K562 (cell line): Measurements from ENCODE around the gene NIPAL4. TPM values are rescaled to one million over a fixed set of nuclear protein-coding genes. Genes with fewer than 3 reads are reported as not detected.

ENCODE experiments used
- ATAC-seq: fragments of 200-7000 bp; cut with Tn5 transposase; 3 replicates; pipeline ENCODE4 v1.9.1; 2020; ENCODE audit warnings: moderate library complexity
- BruUV-seq: library from RNA; stranded (reverse); fragments of 400-500 nt; replicated peaks from 2 replicates; lab custom pipeline; 2021; lab: Mats Ljungman, UMichigan
- CTCF ChIA-PET: fragments of 300-600 bp; formaldehyde crosslinking; extraction: SDS; loops from one replicate; lab custom pipeline; 2021; ENCODE audit warnings: low intra/inter-chr PET ratio; lab: Yijun Ruan, JAX
- POLR2A ChIA-PET: fragments of 300-600, 350-650 bp; sonication (Branson Sonifier 250); formaldehyde crosslinking; extraction: SDS; loops from one replicate; lab custom pipeline; 2021; ENCODE audit warnings: antibody characterized with exemption, inconsistent platforms; lab: Yijun Ruan, JAX
- DNase-seq, 4 experiments: peaks; one replicate each; pipeline versions ENCODE4 v3.0.0 to v3.0.0-alpha.2; 2011 to 2018; ENCODE audit warnings: low spot score in 3 of 4, mixed read lengths in 3 of 4; ENCODE audit errors: extremely low read depth in 1 of 4
- FAIRE-seq: peaks from 2 replicates; lab custom pipeline; 2011; peaks lifted over from hg19 to GRCh38; lab: Jason Lieb, UNC
- H2AFZ ChIP-seq: 2 replicates; pipeline ENCODE4 v1.6.0; 2011; ENCODE audit warnings: low read depth, low read length, control low read depth, inconsistent platforms
- H3K27ac ChIP-seq: fragments of 200-600 bp; 3 replicates; pipeline ENCODE4 v1.8.0; 2011; ENCODE audit warnings: low read depth, mild to moderate bottlenecking, control low read depth, inconsistent platforms, low read length, moderate library complexity, mixed read lengths; ENCODE audit errors: extremely low read depth
- H3K27me3 ChIP-seq, 2 experiments: fragments of 300-600 bp in 1 of 2; 2 replicates in 1 of 2; 3 replicates in 1 of 2; pipeline versions ENCODE4 v1.6.0 to v1.8.0; 2011; ENCODE audit warnings: inconsistent platforms in 2 of 2, low read length in 2 of 2, mild to moderate bottlenecking in 1 of 2, mixed read lengths in 1 of 2, moderate library complexity in 1 of 2; ENCODE audit not compliant: control insufficient read depth in 2 of 2, insufficient read depth in 2 of 2
- H3K36me3 ChIP-seq: fragments of 300-600 bp; 3 replicates; pipeline ENCODE4 v1.8.0; 2011; ENCODE audit warnings: mild to moderate bottlenecking, low read length, inconsistent platforms; ENCODE audit not compliant: control insufficient read depth, insufficient read depth
- H3K4me1 ChIP-seq, 2 experiments: fragments of 200-600 bp in 1 of 2; replicated peaks in 1 of 2; 2 replicates in 1 of 2; 3 replicates in 1 of 2; pipeline versions ENCODE4 v1.5.1 to v1.8.0; 2011; ENCODE audit warnings: inconsistent platforms in 2 of 2, low read length in 2 of 2, mild to moderate bottlenecking in 1 of 2, mixed read lengths in 1 of 2, moderate library complexity in 1 of 2; ENCODE audit not compliant: control insufficient read depth in 2 of 2, insufficient read depth in 2 of 2
- H3K4me2 ChIP-seq: 2 replicates; pipeline ENCODE4 v1.6.1; 2011; ENCODE audit warnings: low read length, control low read depth, inconsistent platforms, mixed read lengths; ENCODE audit not compliant: insufficient read depth
- H3K4me3 ChIP-seq: fragments of 200-600 bp; sonication (generic), shearing (Covaris generic); 2 replicates; pipeline ENCODE4 v1.5.1; 2016; ENCODE audit warnings: control low read depth, inconsistent platforms
- H3K79me2 ChIP-seq: fragments of 200-600 bp; 3 replicates; pipeline ENCODE4 v1.8.0; 2011; ENCODE audit warnings: low read length, inconsistent platforms; ENCODE audit not compliant: control insufficient read depth, insufficient read depth
- H3K9ac ChIP-seq, 2 experiments: 2 replicates each; pipeline versions ENCODE4 v1.6.0 to v1.6.1; 2011; ENCODE audit warnings: low read depth in 2 of 2, low read length in 2 of 2, control low read depth in 1 of 2, inconsistent platforms in 1 of 2, mild to moderate bottlenecking in 1 of 2, mixed read lengths in 1 of 2; ENCODE audit not compliant: insufficient read depth in 1 of 2
- H3K9me1 ChIP-seq: one replicate; pipeline ENCODE4 v1.6.0; 2011; ENCODE audit warnings: inconsistent platforms, mild to moderate bottlenecking, low read length, moderate library complexity; ENCODE audit not compliant: control insufficient read depth, insufficient read depth
- H3K9me3 ChIP-seq: replicated peaks from 2 replicates; pipeline ENCODE4 v1.5.1; 2011; ENCODE audit warnings: low read depth, low read length, inconsistent platforms; ENCODE audit not compliant: control insufficient read depth, insufficient read depth
- H4K20me1 ChIP-seq: replicated peaks from 2 replicates; pipeline ENCODE4 v1.6.1; 2011; ENCODE audit warnings: low read length, inconsistent platforms, mixed read lengths; ENCODE audit not compliant: control insufficient read depth, insufficient read depth
- KLF16 ChIP-seq: IDR thresholded peaks from 2 replicates; pipeline ENCODE4 v1.6.1; 2016; ENCODE audit warnings: antibody characterized with exemption
- SAFB ChIP-seq: fragments of 200-400 bp; formaldehyde crosslinking; IDR thresholded peaks from 2 replicates; pipeline ENCODE4 v1.6.1; 2017; ENCODE audit warnings: low read depth, low read length, borderline replicate concordance
- WGBS: fragments of 100-300 bp; shearing (Covaris generic); methylation state at CpG from one replicate; pipeline ENCODE4 v1.1.6; 2016; ENCODE audit warnings: low coverage, mixed read lengths; ENCODE audit not compliant: insufficient coverage; ENCODE audit errors: missing lambda C conversion rate; 5-methylcytosine and 5-hydroxymethylcytosine counted together
- in situ Hi-C: fragments of 300-500 bp; cut with MboI; formaldehyde crosslinking; loops from 4 replicates; pipeline ENCODE4 v1.15.0; 2018; ENCODE audit warnings: inconsistent platforms, mixed read lengths
- intact Hi-C: fragments of 100-400 bp; cut with micrococcal nuclease; formaldehyde crosslinking; loops from 2 replicates; pipeline ENCODE4 v1.14.2; 2022
- polyA plus RNA-seq, 8 experiments: library from polyadenylated mRNA; depleted of rRNA in 4 of 8; stranded (reverse) in 5 of 8; unstranded in 3 of 8; fragments of >200 nt; fragmentation: Nextera tagmentation in 2 of 8; fragmentation: Illumina TruSeq in 1 of 8; extraction: Ambion mirVana in 2 of 8; extraction: Trizol in 1 of 8; gene quantifications; 2 replicates each; pipeline versions ENCODE4 v1.2.1 to v1.2.3, GENCODE V29; 2011 to 2014; ENCODE audit warnings: inconsistent platforms in 1 of 8, missing spikeins in 1 of 8
- total RNA-seq, 7 experiments: library from RNA; depleted of rRNA in 6 of 7; stranded (reverse); fragments of >200 nt in 6 of 7; fragmentation: Illumina TruSeq in 2 of 7; extraction: Trizol in 2 of 7; gene quantifications; 2 replicates each; pipeline versions ENCODE4 v1.2.1 to v1.2.3, GENCODE V29; 2011 to 2021; ENCODE audit warnings: low replicate concordance in 1 of 7
- TF ChIP-seq, protein P1 (sequence below), 3 experiments: fragments of 200-800 bp in 1 of 3; sonication (Bioruptor generic) in 1 of 3; sonication (generic) in 1 of 3; formaldehyde crosslinking in 1 of 3; IDR thresholded peaks; 2 replicates each; pipeline versions ENCODE4 v1.6.1 to v1.8.0; 2016 to 2022; ENCODE audit warnings: mild to moderate bottlenecking in 2 of 3, missing compliant biosample characterization in 2 of 3, missing genetic modification characterization in 2 of 3, missing genetic modification reagents in 1 of 3

Gene NIPAL4
- total and polyA plus RNA-seq, 9 of the 15 experiments (the other 6 are each of a cell fraction or from before 2014, with no cell fraction given): not detected

DNA sequence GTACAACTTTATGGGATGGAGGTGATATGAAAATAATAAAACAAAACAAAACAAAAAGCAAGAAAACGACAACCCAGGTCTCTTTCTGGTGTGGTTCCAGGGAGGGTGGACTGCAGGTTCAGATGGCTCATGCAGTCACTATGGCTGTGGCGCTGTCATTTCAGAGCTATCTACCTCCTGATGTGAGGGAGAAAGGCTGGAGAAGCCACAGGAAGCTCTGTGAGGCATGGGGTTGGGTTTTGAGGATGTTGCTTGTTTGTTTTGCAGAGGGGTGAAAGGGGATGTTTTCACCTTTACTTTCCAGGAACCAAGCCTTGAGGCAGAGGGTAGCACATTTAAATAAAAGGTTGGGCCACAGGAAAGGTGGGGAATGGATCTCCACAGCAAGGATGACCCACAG, 18.7 kb downstream of the NIPAL4 start:
- TF ChIP-seq, protein P1, sequence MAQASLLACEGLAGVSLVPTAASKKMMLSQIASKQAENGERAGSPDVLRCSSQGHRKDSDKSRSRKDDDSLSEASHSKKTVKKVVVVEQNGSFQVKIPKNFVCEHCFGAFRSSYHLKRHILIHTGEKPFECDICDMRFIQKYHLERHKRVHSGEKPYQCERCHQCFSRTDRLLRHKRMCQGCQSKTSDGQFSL (CRISPR knock-in tag; IDR thresholded peaks at IDR 0.05): no peak
- TF ChIP-seq, protein P1 (tag; IDR thresholded peaks at IDR 0.05): no peak
- H3K27me3 ChIP-seq: peaks cover 0 to 25% of the 10 kb centered on the region in 2 experiments; a peak in 3 of 5 replicates
- no peaks in the 10 kb centered on the region; a peak in 1 of 5 replicates for H3K4me1 ChIP-seq
- no peak overlapping the region for H3K4me3 ChIP-seq
- no peak for FAIRE-seq
- no peaks in the 10 kb centered on the region for H3K9me1 ChIP-seq
- no peaks in the 10 kb centered on the region for H3K79me2 ChIP-seq
- ChIA-PET POLR2A (interaction anchor here (1.0 kb wide), 1 partner anchor 20 kb away, joined by 3 read pairs; no protein-coding TSS in a partner anchor), CTCF (no interaction called here)
- no peaks in the 10 kb centered on the region for H3K36me3 ChIP-seq
- DNase-seq: no peak
- no peak overlapping the region for H3K9ac ChIP-seq
- in situ Hi-C loops (loop anchor here (5.0 to 10.0 kb wide), 2 partner anchors 136 to 234 kb away; no protein-coding TSS in a partner anchor), intact Hi-C loops (loop anchor here (5.0 kb wide), 3 partner anchors 226 to 264 kb away; partner anchors contain the start of gene LSM11)
- H4K20me1 ChIP-seq: no peaks in the 10 kb centered on the region
- no peaks in the 10 kb centered on the region for H3K9me3 ChIP-seq
- ATAC-seq: no peak
- no peak overlapping the region for H3K4me2 ChIP-seq
- H3K27ac ChIP-seq: no peak overlapping the region
- BruUV-seq: no TSS peak
- WGBS: 7% methylated on average over 2 of the region's 2 CpGs
- H2AFZ ChIP-seq: no peak overlapping the region

GRCh38 chr5:157479166-157479565, 19.2 kb downstream of the NIPAL4 start:
- CTCF ChIA-PET: interaction anchor here (0.8 kb wide), 1 partner anchor 47 kb away, joined by 3 read pairs; no protein-coding TSS in a partner anchor
- Histone ChIP-seq H3K27ac (no peak overlapping the region), H3K27me3 (peaks cover 0 to 25% of the 10 kb centered on the region in 2 experiments; a peak in 3 of 5 replicates), H3K4me2 (no peak overlapping the region), H3K9ac (no peak overlapping the region), H3K4me3 (no peak overlapping the region), H4K20me1 (no peaks in the 10 kb centered on the region), H3K79me2 (no peaks in the 10 kb centered on the region), H3K4me1 (no peaks in the 10 kb centered on the region; a peak in 1 of 5 replicates), H3K9me3 (no peaks in the 10 kb centered on the region), H3K9me1 (no peaks in the 10 kb centered on the region), H3K36me3 (no peaks in the 10 kb centered on the region), H2AFZ (no peak overlapping the region)
- TF ChIP-seq SAFB (no peak), KLF16 (no peak)
- ATAC-seq: no peak
- intact Hi-C loops: loop anchor here (5.0 kb wide), 3 partner anchors 227 to 263 kb away; partner anchors contain the start of gene LSM11
- in situ Hi-C loops: loop anchor here (5.0 to 10.0 kb wide), 2 partner anchors 137 to 234 kb away; no protein-coding TSS in a partner anchor
- FAIRE-seq: no peak
- 1% methylated on average over 4 of the region's 4 CpGs for WGBS
- POLR2A ChIA-PET: interaction anchor here (0.7 to 1.0 kb wide), 3 partner anchors 20 to 151 kb away, joined by 3 read pairs; no protein-coding TSS in a partner anchor
- BruUV-seq: no TSS peak
- DNase-seq: no peak
